GM12873 (cell line): ENCODE measurements around the gene NF1.

Experiments used
- CTCF ChIP-seq: IDR thresholded peaks from 2 replicates; pipeline ENCODE4 v1.5.1; 2012; ENCODE audit warnings: low read depth, mild to moderate bottlenecking, moderate library complexity, low read length, control low read depth; ENCODE audit not compliant: insufficient read depth; ENCODE audit errors: missing control alignments

NF1 gene

GRCh38 chr17:31269036-31269577 lies 174.3 kb downstream of the NF1 start:
- no peak for TF ChIP-seq CTCF

GRCh38 chr17:31269578-31269983 lies 174.8 kb downstream of the NF1 start:
- TF ChIP-seq CTCF, result no peak

GRCh38 chr17:31272236-31272635 lies 177.5 kb downstream of the NF1 start:
- no peak for TF ChIP-seq CTCF

GRCh38 chr17:31272803-31273202 lies 178.0 kb downstream of the NF1 start:
- TF ChIP-seq CTCF, result no peak

- no peak for TF ChIP-seq CTCF
Measured at GRCh38 chr17:31273516-31273915, 178.7 kb downstream of the NF1 start.

- TF ChIP-seq CTCF, result no peak
Measured at GRCh38 chr17:31274252-31274651, 179.5 kb downstream of the NF1 start.

GRCh38 chr17:31275116-31275515 lies 180.3 kb downstream of the NF1 start:
- no peak for TF ChIP-seq CTCF

GRCh38 chr17:31279401-31279800 lies 184.6 kb downstream of the NF1 start:
- TF ChIP-seq CTCF, result no peak
